ENCODE measurements around the gene SHC2. TPM values are rescaled to one million over a fixed set of nuclear protein-coding genes. Genes with fewer than 3 reads are reported as not detected.
"Not testable (repeated sequence)": the region's sequence is repeated elsewhere in the genome, so short reads cannot be mapped to it uniquely, and the experiment has no call there.

The SHC2 gene
- total RNA-seq, 3 donors from 2014 or later = 8.3 to 40.6 (median 21.8) TPM

GRCh38 chr19:388691-389090 lies 72.1 kb downstream of the SHC2 start:
- H3K27me3 ChIP-seq = peaks cover 0 to 9% of the 10 kb centered on the region in 2 donors
- intact Hi-C loops (cut with DNase I; ENCODE audit: low total_unique reads) = no loop called here
- H3K4me1 ChIP-seq = no peaks in the 10 kb centered on the region

GRCh38 chr19:387777-388176 lies 73.1 kb downstream of the SHC2 start:
- intact Hi-C loops (cut with DNase I; ENCODE audit: low total_unique reads) = no loop called here
- H3K27ac ChIP-seq = no peak overlapping the region
- no peaks in the 10 kb centered on the region for H3K36me3 ChIP-seq
- peaks cover 0 to 9% of the 10 kb centered on the region in 2 donors for H3K27me3 ChIP-seq
- H3K4me1 ChIP-seq = no peaks in the 10 kb centered on the region
- no peak for TF ChIP-seq POLR2A (IDR thresholded peaks at IDR 0.05)
- no peak for TF ChIP-seq POLR2AphosphoS5 (IDR thresholded peaks at IDR 0.05)
- no peak for TF ChIP-seq CTCF (IDR thresholded peaks at IDR 0.05)
- no peaks in the 10 kb centered on the region for H3K9me3 ChIP-seq
- no peak overlapping the region for H3K4me3 ChIP-seq
- no peak for DNase-seq (ENCODE audit: low spot score in 2 of 2)

More at GRCh38 chr19:388691-389090, 72.1 kb downstream of the SHC2 start:
- DNase-seq (ENCODE audit: low spot score in 2 of 2) = no peak
- Histone ChIP-seq H3K4me3 (no peak overlapping the region), H3K9me3 (no peaks in the 10 kb centered on the region), H3K27ac (no peak overlapping the region), H3K36me3 (no peaks in the 10 kb centered on the region)
- no peak for TF ChIP-seq CTCF (IDR thresholded peaks at IDR 0.05)

- H3K27ac ChIP-seq; H3K27me3 ChIP-seq; H3K4me1 ChIP-seq; H3K4me3 ChIP-seq; intact Hi-C loops (cut with DNase I; ENCODE audit: low total_unique reads); DNase-seq (ENCODE audit: low spot score in 2 of 2); H3K9me3 ChIP-seq; H3K36me3 ChIP-seq: not testable (repeated sequence)
Measured at GRCh38 chr19:386632-387301, 74.1 kb downstream of the SHC2 start.

- H3K9me3 ChIP-seq; intact Hi-C loops (cut with DNase I; ENCODE audit: low total_unique reads); H3K4me1 ChIP-seq; H3K27ac ChIP-seq; DNase-seq (ENCODE audit: low spot score in 2 of 2); H3K27me3 ChIP-seq; H3K36me3 ChIP-seq; H3K4me3 ChIP-seq: not testable (repeated sequence)
Measured at GRCh38 chr19:386189-386588, 74.6 kb downstream of the SHC2 start.

- Histone ChIP-seq H3K4me1 (no peaks in the 10 kb centered on the region), H3K36me3 (no peaks in the 10 kb centered on the region), H3K9me3 (no peaks in the 10 kb centered on the region), H3K27me3 (peaks cover 0 to 6% of the 10 kb centered on the region in 2 donors), H3K27ac (no peak overlapping the region), H3K4me3 (no peak overlapping the region)
- TF ChIP-seq CTCF (IDR thresholded peaks at IDR 0.05) (no peak), POLR2A (IDR thresholded peaks at IDR 0.05) (no peak), POLR2AphosphoS5 (IDR thresholded peaks at IDR 0.05) (no peak)
- intact Hi-C loops (cut with DNase I; ENCODE audit: low total_unique reads) = no loop called here
- DNase-seq (ENCODE audit: low spot score in 2 of 2) = peak in 1 of 2 donors; percentile 24
Measured at GRCh38 chr19:384799-385169, 76.0 kb downstream of the SHC2 start.

- no peak for TF ChIP-seq POLR2AphosphoS5 (IDR thresholded peaks at IDR 0.05)
- no peak for TF ChIP-seq POLR2A (IDR thresholded peaks at IDR 0.05)
- TF ChIP-seq CTCF (IDR thresholded peaks at IDR 0.05) = peak in 1 of 3 donors; percentile 31
- H3K4me3 ChIP-seq = no peak overlapping the region
Measured at GRCh38 chr19:383922-384798, 76.7 kb downstream of the SHC2 start.

More at GRCh38 chr19:383922-384798, 76.7 kb downstream of the SHC2 start:
- intact Hi-C loops (cut with DNase I; ENCODE audit: low total_unique reads) = no loop called here
- Histone ChIP-seq H3K27ac (no peak overlapping the region), H3K36me3 (no peaks in the 10 kb centered on the region), H3K4me1 (no peaks in the 10 kb centered on the region), H3K9me3 (no peaks in the 10 kb centered on the region), H3K27me3 (no peaks in the 10 kb centered on the region)
- peak; percentile 12 to 50 for DNase-seq (ENCODE audit: low spot score in 2 of 2)
